ENCODE measurements around the gene IL25.
"Not testable (repeated sequence)": the region's sequence is repeated elsewhere in the genome, so short reads cannot be mapped to it uniquely, and the experiment has no call there.

Gene IL25

GRCh38 chr14:23418021-23418420 lies 45.4 kb downstream of the IL25 start:
- H3K9ac ChIP-seq (ENCODE audit: low read length) = no peak overlapping the region
- H2AFZ ChIP-seq (ENCODE audit: low read length) = no peak overlapping the region
- TF ChIP-seq CTCF (IDR thresholded peaks at IDR 0.05; ENCODE audit: low read length) (no peak), EZH2 (IDR thresholded peaks at IDR 0.05; ENCODE audit: borderline replicate concordance, low read length) (no peak)
- no peak overlapping the region for H3K4me3 ChIP-seq (ENCODE audit: low read depth, low read length, poor library complexity, severe bottlenecking)
- H3K27ac ChIP-seq (ENCODE audit: low read depth, low read length, poor library complexity, severe bottlenecking) = no peak overlapping the region
- H3K27me3 ChIP-seq (ENCODE audit: insufficient read depth, low read length) = no peaks in the 10 kb centered on the region
- H3K4me1 ChIP-seq (ENCODE audit: insufficient read depth, low read length, severe bottlenecking) = no peaks in the 10 kb centered on the region
- H3K4me2 ChIP-seq (ENCODE audit: low read length) = no peak overlapping the region
- no peaks in the 10 kb centered on the region for H3K9me3 ChIP-seq (ENCODE audit: low read length)
- H3K9me2 ChIP-seq (ENCODE audit: low read depth, low read length) = no peaks in the 10 kb centered on the region
- no peaks in the 10 kb centered on the region for H3K36me3 ChIP-seq (ENCODE audit: insufficient read depth, low read length)
- no peaks in the 10 kb centered on the region for H3K79me2 ChIP-seq (ENCODE audit: insufficient read depth, low read length)
- no peaks in the 10 kb centered on the region for H4K20me1 ChIP-seq (ENCODE audit: insufficient read depth, low read length)
- no peaks in the 10 kb centered on the region for H3F3A ChIP-seq (ENCODE audit: insufficient read depth, low read length)

GRCh38 chr14:23419646-23420045 lies 47.0 kb downstream of the IL25 start:
- not testable (repeated sequence) for H3K27me3 ChIP-seq (ENCODE audit: insufficient read depth, low read length); H3K36me3 ChIP-seq (ENCODE audit: insufficient read depth, low read length); H3K4me3 ChIP-seq (ENCODE audit: low read depth, low read length, poor library complexity, severe bottlenecking); H3K4me1 ChIP-seq (ENCODE audit: insufficient read depth, low read length, severe bottlenecking); H3K79me2 ChIP-seq (ENCODE audit: insufficient read depth, low read length); H3K27ac ChIP-seq (ENCODE audit: low read depth, low read length, poor library complexity, severe bottlenecking); H2AFZ ChIP-seq (ENCODE audit: low read length); H4K20me1 ChIP-seq (ENCODE audit: insufficient read depth, low read length); H3F3A ChIP-seq (ENCODE audit: insufficient read depth, low read length); H3K4me2 ChIP-seq (ENCODE audit: low read length); H3K9ac ChIP-seq (ENCODE audit: low read length); H3K9me3 ChIP-seq (ENCODE audit: low read length); H3K9me2 ChIP-seq (ENCODE audit: low read depth, low read length)

- Histone ChIP-seq H4K20me1 (ENCODE audit: insufficient read depth, low read length) (no peaks in the 10 kb centered on the region), H3K4me1 (ENCODE audit: insufficient read depth, low read length, severe bottlenecking) (no peaks in the 10 kb centered on the region), H3K4me2 (ENCODE audit: low read length) (no peak overlapping the region), H3K27me3 (ENCODE audit: insufficient read depth, low read length) (no peaks in the 10 kb centered on the region; the same call in 1 of the 2 replicates), H3K4me3 (ENCODE audit: low read depth, low read length, poor library complexity, severe bottlenecking) (no peak overlapping the region), H3K9me2 (ENCODE audit: low read depth, low read length) (no peaks in the 10 kb centered on the region), H3K79me2 (ENCODE audit: insufficient read depth, low read length) (no peaks in the 10 kb centered on the region), H3K9me3 (ENCODE audit: low read length) (no peaks in the 10 kb centered on the region), H3K27ac (ENCODE audit: low read depth, low read length, poor library complexity, severe bottlenecking) (no peak overlapping the region), H3K36me3 (ENCODE audit: insufficient read depth, low read length) (no peaks in the 10 kb centered on the region), H3F3A (ENCODE audit: insufficient read depth, low read length) (no peaks in the 10 kb centered on the region), H3K9ac (ENCODE audit: low read length) (no peak overlapping the region), H2AFZ (ENCODE audit: low read length) (no peak overlapping the region)
- TF ChIP-seq EZH2 (IDR thresholded peaks at IDR 0.05; ENCODE audit: borderline replicate concordance, low read length) (no peak), CTCF (IDR thresholded peaks at IDR 0.05; ENCODE audit: low read length) (no peak)
Observed at GRCh38 chr14:23421594-23421993, 49.0 kb downstream of the IL25 start.

- no peak overlapping the region for H3K27ac ChIP-seq (ENCODE audit: low read depth, low read length, poor library complexity, severe bottlenecking)
- no peaks in the 10 kb centered on the region for H3K79me2 ChIP-seq (ENCODE audit: insufficient read depth, low read length)
- no peak overlapping the region for H3K4me3 ChIP-seq (ENCODE audit: low read depth, low read length, poor library complexity, severe bottlenecking)
- no peaks in the 10 kb centered on the region for H3K4me1 ChIP-seq (ENCODE audit: insufficient read depth, low read length, severe bottlenecking)
- H3K9me2 ChIP-seq (ENCODE audit: low read depth, low read length) = no peaks in the 10 kb centered on the region
- no peak overlapping the region for H3K4me2 ChIP-seq (ENCODE audit: low read length)
- no peaks in the 10 kb centered on the region; the same call in 1 of the 2 replicates for H3K27me3 ChIP-seq (ENCODE audit: insufficient read depth, low read length)
- no peaks in the 10 kb centered on the region for H3K9me3 ChIP-seq (ENCODE audit: low read length)
- no peak overlapping the region for H2AFZ ChIP-seq (ENCODE audit: low read length)
- TF ChIP-seq EZH2 (IDR thresholded peaks at IDR 0.05; ENCODE audit: borderline replicate concordance, low read length) = no peak
- no peak for TF ChIP-seq CTCF (IDR thresholded peaks at IDR 0.05; ENCODE audit: low read length)
- H3F3A ChIP-seq (ENCODE audit: insufficient read depth, low read length) = no peaks in the 10 kb centered on the region
- no peak overlapping the region for H3K9ac ChIP-seq (ENCODE audit: low read length)
- no peaks in the 10 kb centered on the region for H3K36me3 ChIP-seq (ENCODE audit: insufficient read depth, low read length)
- no peaks in the 10 kb centered on the region for H4K20me1 ChIP-seq (ENCODE audit: insufficient read depth, low read length)
Observed at GRCh38 chr14:23423657-23424056, 51.0 kb downstream of the IL25 start.

All from OCI-LY1 (cell line).